Muscle of leg (tissue), 11 donors: ENCODE data around the gene BANP. TPM values are rescaled to one million over a fixed set of nuclear protein-coding genes. Genes with fewer than 3 reads are reported as not detected.
"Not testable (repeated sequence)": the region's sequence is repeated elsewhere in the genome, so short reads cannot be mapped to it uniquely, and the experiment has no call there.

Experiments used
- DNase-seq: peaks from one replicate; pipeline ENCODE4 v3.0.0; 2013
- H3K27ac ChIP-seq: one replicate; pipeline ENCODE4 v1.5.1; 2013; ENCODE audit warnings: mild to moderate bottlenecking, low read length, control low read depth
- H3K27me3 ChIP-seq: one replicate; pipeline ENCODE4 v1.6.1; 2013; ENCODE audit warnings: low read length; ENCODE audit not compliant: control insufficient read depth, insufficient read depth
- H3K36me3 ChIP-seq: one replicate; pipeline ENCODE4 v1.6.1; 2013; ENCODE audit warnings: low read length; ENCODE audit not compliant: control insufficient read depth, insufficient read depth
- H3K4me1 ChIP-seq: one replicate; pipeline ENCODE4 v1.6.1; 2013; ENCODE audit warnings: low read length; ENCODE audit not compliant: control insufficient read depth, insufficient read depth
- H3K4me3 ChIP-seq: one replicate; pipeline ENCODE4 v1.5.1; 2013; ENCODE audit warnings: low read length, control low read depth
- H3K9me3 ChIP-seq: replicated peaks from 2 replicates; pipeline ENCODE4 v1.6.1; 2013; ENCODE audit warnings: low read depth, low read length; ENCODE audit not compliant: control insufficient read depth
- WGBS: methylation state at CpG from one replicate; pipeline ENCODE4 v1.1.5; 2013; ENCODE audit warnings: missing lambda C conversion rate; ENCODE audit not compliant: insufficient coverage; 5-methylcytosine and 5-hydroxymethylcytosine counted together
- polyA plus RNA-seq, 8 donors: library from polyadenylated mRNA; unstranded; fragments of 120-200 nt; gene quantifications; one replicate each; pipeline versions ENCODE4 v1.2.1 to v1.2.3, GENCODE V29; 2013; ENCODE audit warnings: inconsistent platforms in 1 of 8, low replicate concordance in 1 of 8; ENCODE audit not compliant: insufficient read length in 8 of 8, insufficient read depth in 1 of 8
- total RNA-seq: library from RNA; stranded (reverse); fragments of 120-200 nt; gene quantifications from one replicate; pipeline ENCODE4 v1.2.4, GENCODE V29; 2013

The BANP gene
- total and polyA plus RNA-seq, 9 donors: 11.2 to 18.9 (median 15.1) TPM

GRCh38 chr16:87990254-87990653 lies 39.0 kb downstream of the BANP start:
- H3K9me3 ChIP-seq, H3K27me3 ChIP-seq, H3K4me3 ChIP-seq, H3K4me1 ChIP-seq, H3K27ac ChIP-seq, DNase-seq: not testable (repeated sequence)
- peaks cover 16% of the 10 kb centered on the region for H3K36me3 ChIP-seq
- WGBS: 80% methylated on average over 1 of the region's 4 CpGs

- H3K9me3 ChIP-seq, H3K27ac ChIP-seq, H3K4me3 ChIP-seq, DNase-seq, H3K27me3 ChIP-seq, H3K4me1 ChIP-seq: not testable (repeated sequence)
- H3K36me3 ChIP-seq: peaks cover 15% of the 10 kb centered on the region
- no CpG with 5 or more reads among the region's 7 CpGs for WGBS
Measured at GRCh38 chr16:87992142-87992541, 40.9 kb downstream of the BANP start.

GRCh38 chr16:87993901-87994300 lies 42.7 kb downstream of the BANP start:
- no peaks in the 10 kb centered on the region for H3K4me1 ChIP-seq
- WGBS: 94% methylated on average over 13 of the region's 17 CpGs
- no peaks in the 10 kb centered on the region for H3K9me3 ChIP-seq
- peaks cover 15% of the 10 kb centered on the region for H3K36me3 ChIP-seq
- no peak for DNase-seq
- no peak overlapping the region for H3K4me3 ChIP-seq
- H3K27me3 ChIP-seq: no peaks in the 10 kb centered on the region
- H3K27ac ChIP-seq: no peak overlapping the region

DNA sequence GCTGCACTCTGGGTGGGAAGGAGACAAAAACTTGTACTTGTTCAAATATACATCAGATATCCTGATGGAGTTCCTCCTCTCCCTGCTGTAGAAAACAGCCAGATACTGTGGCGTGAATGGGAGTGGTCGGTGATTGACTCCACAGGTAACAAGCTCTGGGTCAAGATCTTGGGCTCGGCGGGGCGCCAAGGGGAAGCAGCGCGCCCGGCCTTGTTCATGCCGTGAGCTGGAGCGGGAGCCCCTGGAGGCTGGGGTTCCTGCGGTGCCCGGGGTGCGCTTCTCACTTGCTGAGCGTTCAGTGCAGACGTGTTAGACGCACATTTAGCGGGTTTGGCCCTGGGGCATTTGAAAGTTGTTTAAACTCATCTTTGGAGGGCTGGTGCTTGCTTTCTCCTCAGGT lies 44.4 kb downstream of the BANP start:
- no peak for DNase-seq
- no peak overlapping the region for H3K27ac ChIP-seq
- no peak overlapping the region for H3K4me3 ChIP-seq
- H3K36me3 ChIP-seq: peaks cover 12% of the 10 kb centered on the region
- WGBS: 95% methylated on average over 10 of the region's 17 CpGs
- no peaks in the 10 kb centered on the region for H3K4me1 ChIP-seq
- H3K9me3 ChIP-seq: no peaks in the 10 kb centered on the region
- H3K27me3 ChIP-seq: no peaks in the 10 kb centered on the region

DNA sequence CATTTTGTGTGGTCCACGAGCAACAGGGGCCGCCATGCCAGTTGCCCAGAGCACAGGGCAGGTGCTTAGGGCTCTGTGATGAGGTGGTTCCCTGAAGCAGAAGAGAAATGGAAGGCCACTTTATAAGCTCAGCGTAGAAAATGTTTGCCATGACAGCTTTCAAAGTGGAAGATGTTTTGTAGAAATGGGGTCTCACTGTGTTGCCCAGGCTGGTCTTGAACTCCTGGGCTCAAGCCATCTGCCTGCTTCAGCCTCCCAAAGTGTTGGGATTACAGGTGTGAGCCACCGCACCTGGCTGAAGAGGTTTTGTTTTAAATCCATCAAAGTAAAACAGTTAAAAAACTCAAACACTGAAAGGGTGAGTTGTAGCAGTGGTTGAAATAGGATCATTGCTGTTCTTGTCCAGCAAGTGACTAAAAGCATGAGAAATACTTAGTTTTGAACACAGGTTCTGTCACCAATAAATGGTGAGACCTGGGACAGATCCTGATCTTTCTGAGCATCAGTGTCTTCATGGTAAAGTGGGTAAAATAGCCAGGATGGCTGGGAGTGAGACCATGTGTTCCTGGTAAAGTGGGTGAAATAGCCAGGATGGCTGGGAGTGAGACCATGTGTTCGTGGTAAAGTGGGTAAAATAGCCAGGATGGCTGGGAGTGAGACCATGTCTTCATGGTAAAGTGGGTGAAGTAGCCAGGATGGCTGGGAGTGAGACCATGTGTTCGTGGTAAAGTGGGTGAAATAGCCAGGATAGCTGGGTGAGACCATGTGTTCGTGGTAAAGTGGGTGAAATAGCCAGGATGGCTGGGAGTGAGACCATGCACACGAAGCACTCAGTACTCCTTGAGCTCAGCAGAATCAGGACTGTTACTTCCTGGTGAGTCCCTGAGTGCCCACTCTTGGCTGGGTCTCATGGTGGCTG lies 46.0 kb downstream of the BANP start:
- H3K4me1 ChIP-seq: no peaks in the 10 kb centered on the region
- H3K36me3 ChIP-seq: peaks cover 12% of the 10 kb centered on the region
- no peaks in the 10 kb centered on the region for H3K27me3 ChIP-seq
- no peak overlapping the region for H3K27ac ChIP-seq
- H3K4me3 ChIP-seq: no peak overlapping the region
- no peak for DNase-seq
- 89% methylated on average over 7 of the region's 8 CpGs for whole genome bisulfite sequencing
- no peaks in the 10 kb centered on the region for H3K9me3 ChIP-seq

- not testable (repeated sequence) for H3K4me1 ChIP-seq, H3K27ac ChIP-seq, DNase-seq, H3K4me3 ChIP-seq, H3K27me3 ChIP-seq, H3K9me3 ChIP-seq
- peaks cover 12% of the 10 kb centered on the region for H3K36me3 ChIP-seq
- WGBS: 91% methylated on average over 32 of the region's 32 CpGs
Measured at GRCh38 chr16:87998184-87998793, 47.1 kb downstream of the BANP start.

- 95% methylated on average over 24 of the region's 29 CpGs for WGBS
Measured at GRCh38 chr16:87998992-87999391, 47.8 kb downstream of the BANP start.

DNA sequence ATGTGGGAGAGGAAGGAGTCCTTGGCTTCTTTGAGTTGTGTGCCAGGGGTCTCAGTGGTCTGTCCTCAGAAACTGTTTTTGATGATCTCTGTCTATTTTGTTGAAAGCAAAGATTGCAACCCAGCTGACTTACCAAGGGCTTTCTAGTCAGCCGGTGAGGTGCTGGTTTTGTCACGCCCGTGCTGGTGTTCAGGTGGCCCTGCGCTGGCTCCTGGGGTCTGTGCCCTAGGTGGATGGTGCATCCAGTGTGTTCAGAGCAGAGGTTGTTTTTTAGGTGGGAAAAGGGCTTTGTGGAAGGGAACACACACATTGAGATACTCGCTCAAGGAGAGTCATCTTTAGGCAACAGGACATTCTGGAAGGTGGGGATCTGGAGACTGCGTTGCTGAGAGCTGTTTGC lies 51.0 kb downstream of the BANP start:
- no peaks in the 10 kb centered on the region for H3K9me3 ChIP-seq
- H3K27ac ChIP-seq: no peak overlapping the region
- H3K27me3 ChIP-seq: no peaks in the 10 kb centered on the region
- no peak overlapping the region for H3K4me3 ChIP-seq
- 100% methylated on average over 4 of the region's 6 CpGs for WGBS
- no peak for DNase-seq
- peaks cover 23% of the 10 kb centered on the region for H3K4me1 ChIP-seq
- H3K36me3 ChIP-seq: peaks cover 8% of the 10 kb centered on the region

More at GRCh38 chr16:87998992-87999391, 47.8 kb downstream of the BANP start:
- not testable (repeated sequence) for H3K27me3 ChIP-seq, H3K4me3 ChIP-seq, H3K9me3 ChIP-seq, H3K27ac ChIP-seq, H3K4me1 ChIP-seq, DNase-seq
- H3K36me3 ChIP-seq: peaks cover 11% of the 10 kb centered on the region

DNA sequence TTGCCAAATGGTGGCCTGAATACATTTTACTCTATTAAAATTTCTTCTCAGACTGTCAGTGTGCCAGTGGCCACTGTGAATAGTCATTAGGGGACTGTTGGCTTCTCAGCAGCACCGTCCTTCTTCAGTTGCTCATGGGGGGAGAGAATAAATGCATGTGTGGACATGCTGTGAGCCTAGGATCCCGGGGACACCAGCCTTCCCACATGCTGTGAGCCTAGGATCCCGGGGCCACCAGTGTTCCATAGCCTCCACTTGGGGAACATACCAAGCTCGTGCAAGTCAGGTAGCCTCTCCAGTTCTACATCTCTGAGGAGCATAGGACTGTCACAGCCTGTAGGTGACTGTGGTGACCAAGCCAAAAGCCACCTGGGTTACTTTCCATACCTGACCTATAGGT lies 51.5 kb downstream of the BANP start:
- H3K4me1 ChIP-seq: peaks cover 24% of the 10 kb centered on the region
- no peak for DNase-seq
- peaks cover 11% of the 10 kb centered on the region for H3K36me3 ChIP-seq
- WGBS: 87% methylated on average over 4 of the region's 4 CpGs
- no peaks in the 10 kb centered on the region for H3K27me3 ChIP-seq
- no peaks in the 10 kb centered on the region for H3K9me3 ChIP-seq
- H3K27ac ChIP-seq: no peak overlapping the region
- H3K4me3 ChIP-seq: no peak overlapping the region

DNA sequence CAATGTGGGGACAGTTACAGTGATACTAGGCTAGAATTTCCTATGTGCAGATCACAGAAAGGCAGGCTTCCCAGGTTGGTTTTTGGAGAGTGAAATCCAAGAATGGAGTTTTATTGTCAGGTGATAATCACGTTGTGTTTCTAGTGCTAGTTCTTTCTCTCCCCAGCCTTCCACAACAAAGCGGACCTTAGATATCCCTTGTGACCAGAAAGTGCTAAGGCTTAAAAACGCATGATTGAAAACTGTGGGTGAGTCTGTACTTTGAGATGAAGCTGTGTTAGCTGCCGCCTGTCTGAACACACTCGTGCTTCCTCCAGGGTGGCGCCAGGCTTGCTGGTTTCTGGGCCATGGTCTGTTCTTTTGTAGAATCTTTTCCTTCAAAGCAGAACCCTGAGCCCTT lies 52.1 kb downstream of the BANP start:
- H3K36me3 ChIP-seq: peaks cover 16% of the 10 kb centered on the region
- peaks cover 24% of the 10 kb centered on the region for H3K4me1 ChIP-seq
- DNase-seq: no peak
- 83% methylated on average over 3 of the region's 6 CpGs for WGBS
- H3K4me3 ChIP-seq: no peak overlapping the region
- no peaks in the 10 kb centered on the region for H3K27me3 ChIP-seq
- no peaks in the 10 kb centered on the region for H3K9me3 ChIP-seq
- no peak overlapping the region for H3K27ac ChIP-seq
